PC-3 (cell line): ENCODE data around the gene CA4.

Experiments
- EZH2 ChIP-seq: fragments of 300-600 bp; sonication (generic); IDR thresholded peaks from one replicate; pipeline ENCODE4 v1.6.1; 2017; ENCODE audit warnings: antibody characterized with exemption, mild to moderate bottlenecking, low read length; ENCODE audit not compliant: unreplicated experiment
- TF ChIP-seq, protein P1 (sequence below): fragments of 300-600 bp; sonication (generic); conservative IDR thresholded peaks from 2 replicates; pipeline ENCODE4 v1.5.1; 2017; ENCODE audit warnings: antibody characterized with exemption, low read depth, mild to moderate bottlenecking, low read length

DNA sequence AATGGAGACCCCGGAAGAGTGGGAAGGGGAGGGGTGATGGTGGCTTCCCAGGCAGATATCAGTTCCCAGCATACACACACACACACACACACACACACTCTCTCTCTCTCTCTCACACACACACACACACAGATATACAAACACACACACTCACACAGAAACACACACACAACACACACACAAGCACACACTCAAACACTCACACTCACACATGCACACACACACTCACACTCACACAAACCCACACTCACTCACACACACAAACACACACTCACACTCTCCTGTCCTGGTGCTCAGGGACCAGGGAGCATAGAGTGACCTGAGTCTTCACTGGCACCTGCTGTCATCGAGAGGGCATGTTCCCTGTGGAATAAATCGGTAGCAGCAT lies 5.6 kb downstream of the CA4 start:
- TF ChIP-seq, protein P1, sequence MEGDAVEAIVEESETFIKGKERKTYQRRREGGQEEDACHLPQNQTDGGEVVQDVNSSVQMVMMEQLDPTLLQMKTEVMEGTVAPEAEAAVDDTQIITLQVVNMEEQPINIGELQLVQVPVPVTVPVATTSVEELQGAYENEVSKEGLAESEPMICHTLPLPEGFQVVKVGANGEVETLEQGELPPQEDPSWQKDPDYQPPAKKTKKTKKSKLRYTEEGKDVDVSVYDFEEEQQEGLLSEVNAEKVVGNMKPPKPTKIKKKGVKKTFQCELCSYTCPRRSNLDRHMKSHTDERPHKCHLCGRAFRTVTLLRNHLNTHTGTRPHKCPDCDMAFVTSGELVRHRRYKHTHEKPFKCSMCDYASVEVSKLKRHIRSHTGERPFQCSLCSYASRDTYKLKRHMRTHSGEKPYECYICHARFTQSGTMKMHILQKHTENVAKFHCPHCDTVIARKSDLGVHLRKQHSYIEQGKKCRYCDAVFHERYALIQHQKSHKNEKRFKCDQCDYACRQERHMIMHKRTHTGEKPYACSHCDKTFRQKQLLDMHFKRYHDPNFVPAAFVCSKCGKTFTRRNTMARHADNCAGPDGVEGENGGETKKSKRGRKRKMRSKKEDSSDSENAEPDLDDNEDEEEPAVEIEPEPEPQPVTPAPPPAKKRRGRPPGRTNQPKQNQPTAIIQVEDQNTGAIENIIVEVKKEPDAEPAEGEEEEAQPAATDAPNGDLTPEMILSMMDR, result no peak
- no peak for TF ChIP-seq EZH2
